ENCODE results near the gene BSPRY.

BSPRY gene

DNA sequence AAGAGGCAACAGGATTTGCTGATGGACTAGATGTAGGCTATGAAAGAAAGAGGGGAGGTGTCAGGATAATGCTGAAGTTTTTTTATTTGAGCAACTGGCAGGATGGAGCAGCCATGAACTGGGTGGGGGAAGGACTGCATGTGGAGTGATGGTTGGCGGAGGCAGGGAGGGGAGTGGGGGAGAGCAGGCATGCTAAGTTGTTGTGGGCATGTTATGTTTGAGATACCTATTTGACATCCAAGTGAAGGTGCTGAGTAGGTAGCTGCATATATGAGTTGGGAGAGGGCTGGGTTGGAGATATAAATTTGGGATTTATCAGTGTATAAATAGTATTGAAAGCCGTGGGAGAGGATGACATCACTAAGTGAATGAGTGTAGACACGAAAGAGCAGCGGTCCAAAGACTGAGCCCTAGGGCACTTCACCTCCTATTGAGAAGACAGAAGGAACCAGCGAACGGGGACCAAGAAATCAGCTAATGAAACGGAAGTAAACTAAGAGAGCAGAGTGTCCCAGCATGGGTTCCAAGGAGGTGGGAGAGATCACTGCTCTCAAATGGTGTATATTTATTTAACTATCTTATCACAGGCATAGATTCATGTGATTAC is 7.4 kb downstream of the BSPRY start:
- no peaks in the 10 kb centered on the region for H3K9me3 ChIP-seq (ENCODE audit: control insufficient read depth, insufficient read depth, low read depth, low read length)
- ChIA-PET CTCF (interaction anchor here (1.0 to 1.1 kb wide), 2 partner anchors 45 to 48 kb away, joined by 4 to 5 read pairs; no protein-coding TSS in a partner anchor), POLR2A (interaction anchor here (0.5 to 1.6 kb wide), 5 partner anchors 11 to 54 kb away, joined by 3 to 7 read pairs (median 4); partner anchors contain the start of genes C9orf43, POLE3 and WDR31)
- no peaks in the 10 kb centered on the region for H3K36me3 ChIP-seq (ENCODE audit: control insufficient read depth in 2 of 2, insufficient read depth in 1 of 2, low read length in 2 of 2)
- no peak overlapping the region for H3K4me3 ChIP-seq (ENCODE audit: low read depth, low read length)
- no peaks in the 10 kb centered on the region for H3K4me1 ChIP-seq (ENCODE audit: control insufficient read depth, insufficient read depth, low read length)
- H3K27ac ChIP-seq (ENCODE audit: extremely low read depth, low read depth, low read length) = no peak overlapping the region
- TF ChIP-seq ZBTB17 (tag by site-specific recombination; IDR thresholded peaks at IDR 0.05) (0 out of 2 replicates have a peak, but pooled peaks have one; percentile 15), ZIC2 (tag by site-specific recombination; IDR thresholded peaks at IDR 0.05) (peak; percentile 77), FEZF1 (tag by site-specific recombination; IDR thresholded peaks at IDR 0.05) (peak; percentile 57; the same call in 1 of the 2 replicates), ZNF629 (tag by site-specific recombination; IDR thresholded peaks at IDR 0.05) (peak; percentile 60), EGR2 (tag by site-specific recombination; IDR thresholded peaks at IDR 0.05; ENCODE audit: low read depth) (0 out of 2 replicates have a peak, but pooled peaks have one; percentile 20), ZFHX2 (tag by site-specific recombination; conservative IDR thresholded peaks at IDR 0.05) (0 out of 2 replicates have a peak, but pooled peaks have one; percentile 35), ZNF624 (tag by site-specific recombination; IDR thresholded peaks at IDR 0.05) (no peak), ZNF623 (tag by site-specific recombination; IDR thresholded peaks at IDR 0.05) (no peak), RBAK (tag by site-specific recombination; IDR thresholded peaks at IDR 0.05) (no peak), ZNF48 (tag by site-specific recombination; IDR thresholded peaks at IDR 0.05) (no peak), ZBTB20 (tag by site-specific recombination; IDR thresholded peaks at IDR 0.05) (no peak), OSR2 (tag by site-specific recombination; IDR thresholded peaks at IDR 0.05) (peak; percentile 11; the same call in 1 of the 2 replicates), GLIS1 (tag by site-specific recombination; IDR thresholded peaks at IDR 0.05) (peak; percentile 63)
- TF ChIP-seq, protein P1, sequence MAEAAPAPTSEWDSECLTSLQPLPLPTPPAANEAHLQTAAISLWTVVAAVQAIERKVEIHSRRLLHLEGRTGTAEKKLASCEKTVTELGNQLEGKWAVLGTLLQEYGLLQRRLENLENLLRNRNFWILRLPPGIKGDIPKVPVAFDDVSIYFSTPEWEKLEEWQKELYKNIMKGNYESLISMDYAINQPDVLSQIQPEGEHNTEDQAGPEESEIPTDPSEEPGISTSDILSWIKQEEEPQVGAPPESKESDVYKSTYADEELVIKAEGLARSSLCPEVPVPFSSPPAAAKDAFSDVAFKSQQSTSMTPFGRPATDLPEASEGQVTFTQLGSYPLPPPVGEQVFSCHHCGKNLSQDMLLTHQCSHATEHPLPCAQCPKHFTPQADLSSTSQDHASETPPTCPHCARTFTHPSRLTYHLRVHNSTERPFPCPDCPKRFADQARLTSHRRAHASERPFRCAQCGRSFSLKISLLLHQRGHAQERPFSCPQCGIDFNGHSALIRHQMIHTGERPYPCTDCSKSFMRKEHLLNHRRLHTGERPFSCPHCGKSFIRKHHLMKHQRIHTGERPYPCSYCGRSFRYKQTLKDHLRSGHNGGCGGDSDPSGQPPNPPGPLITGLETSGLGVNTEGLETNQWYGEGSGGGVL (tag by site-specific recombination; IDR thresholded peaks at IDR 0.05) = peak; percentile 53; the same call in 1 of the 2 replicates
- TF ChIP-seq, protein P2, sequence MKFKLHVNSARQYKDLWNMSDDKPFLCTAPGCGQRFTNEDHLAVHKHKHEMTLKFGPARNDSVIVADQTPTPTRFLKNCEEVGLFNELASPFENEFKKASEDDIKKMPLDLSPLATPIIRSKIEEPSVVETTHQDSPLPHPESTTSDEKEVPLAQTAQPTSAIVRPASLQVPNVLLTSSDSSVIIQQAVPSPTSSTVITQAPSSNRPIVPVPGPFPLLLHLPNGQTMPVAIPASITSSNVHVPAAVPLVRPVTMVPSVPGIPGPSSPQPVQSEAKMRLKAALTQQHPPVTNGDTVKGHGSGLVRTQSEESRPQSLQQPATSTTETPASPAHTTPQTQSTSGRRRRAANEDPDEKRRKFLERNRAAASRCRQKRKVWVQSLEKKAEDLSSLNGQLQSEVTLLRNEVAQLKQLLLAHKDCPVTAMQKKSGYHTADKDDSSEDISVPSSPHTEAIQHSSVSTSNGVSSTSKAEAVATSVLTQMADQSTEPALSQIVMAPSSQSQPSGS (tag by site-specific recombination; IDR thresholded peaks at IDR 0.05; ENCODE audit: low read depth) = 0 out of 2 replicates have a peak, but pooled peaks have one; percentile 10

DNA sequence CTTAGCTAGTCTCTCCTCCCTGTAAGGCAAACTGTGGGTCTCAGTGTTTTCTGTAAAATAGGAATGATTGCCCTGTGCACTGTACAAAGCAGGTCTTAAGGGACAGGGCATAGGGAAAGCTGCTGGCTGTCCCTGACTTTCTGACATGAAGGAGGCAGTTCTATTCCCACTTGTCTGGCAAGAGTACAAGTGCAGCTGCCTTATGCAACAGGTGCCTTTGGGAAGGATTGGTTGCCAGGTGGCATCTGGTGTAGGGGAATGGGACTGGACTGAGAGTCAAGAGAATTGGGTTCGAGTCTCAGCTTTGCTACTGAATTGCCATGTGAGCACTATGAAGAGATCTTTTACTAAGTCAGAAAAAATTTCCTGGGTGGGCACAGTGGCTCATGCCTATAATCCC is 10.0 kb downstream of the BSPRY start:
- Histone ChIP-seq H3K4me1 (ENCODE audit: control insufficient read depth, insufficient read depth, low read length) (no peaks in the 10 kb centered on the region), H3K36me3 (ENCODE audit: control insufficient read depth in 2 of 2, insufficient read depth in 1 of 2, low read length in 2 of 2) (no peaks in the 10 kb centered on the region), H3K4me3 (ENCODE audit: low read depth, low read length) (no peak overlapping the region), H3K27ac (ENCODE audit: extremely low read depth, low read depth, low read length) (no peak overlapping the region), H3K9me3 (ENCODE audit: control insufficient read depth, insufficient read depth, low read depth, low read length) (no peaks in the 10 kb centered on the region)
- ChIA-PET POLR2A (interaction anchor here (0.7 to 1.2 kb wide), 2 partner anchors 17 to 51 kb away, joined by 3 to 4 read pairs; partner anchors contain the start of genes C9orf43, HDHD3 and POLE3), CTCF (interaction anchor here (1.1 kb wide), 1 partner anchor 11 kb away, joined by 3 read pairs; no protein-coding TSS in a partner anchor)
- no peak for TF ChIP-seq ZFP41 (tag by site-specific recombination; IDR thresholded peaks at IDR 0.05; ENCODE audit: borderline replicate concordance)
- peak; percentile 82 for TF ChIP-seq SCRT1 (tag by site-specific recombination; IDR thresholded peaks at IDR 0.05; ENCODE audit: borderline replicate concordance)
- no peak for TF ChIP-seq KLF8 (tag by site-specific recombination; IDR thresholded peaks at IDR 0.05)
- no peak for TF ChIP-seq ZFP69B (tag by site-specific recombination; IDR thresholded peaks at IDR 0.05)
- TF ChIP-seq SCRT2 (tag by site-specific recombination; IDR thresholded peaks at IDR 0.05) = peak; percentile 89
- TF ChIP-seq ZNF24 (tag by site-specific recombination; IDR thresholded peaks at IDR 0.05) = no peak
- no peak for TF ChIP-seq ZEB2 (tag by site-specific recombination; IDR thresholded peaks at IDR 0.05)
- TF ChIP-seq, protein P3, sequence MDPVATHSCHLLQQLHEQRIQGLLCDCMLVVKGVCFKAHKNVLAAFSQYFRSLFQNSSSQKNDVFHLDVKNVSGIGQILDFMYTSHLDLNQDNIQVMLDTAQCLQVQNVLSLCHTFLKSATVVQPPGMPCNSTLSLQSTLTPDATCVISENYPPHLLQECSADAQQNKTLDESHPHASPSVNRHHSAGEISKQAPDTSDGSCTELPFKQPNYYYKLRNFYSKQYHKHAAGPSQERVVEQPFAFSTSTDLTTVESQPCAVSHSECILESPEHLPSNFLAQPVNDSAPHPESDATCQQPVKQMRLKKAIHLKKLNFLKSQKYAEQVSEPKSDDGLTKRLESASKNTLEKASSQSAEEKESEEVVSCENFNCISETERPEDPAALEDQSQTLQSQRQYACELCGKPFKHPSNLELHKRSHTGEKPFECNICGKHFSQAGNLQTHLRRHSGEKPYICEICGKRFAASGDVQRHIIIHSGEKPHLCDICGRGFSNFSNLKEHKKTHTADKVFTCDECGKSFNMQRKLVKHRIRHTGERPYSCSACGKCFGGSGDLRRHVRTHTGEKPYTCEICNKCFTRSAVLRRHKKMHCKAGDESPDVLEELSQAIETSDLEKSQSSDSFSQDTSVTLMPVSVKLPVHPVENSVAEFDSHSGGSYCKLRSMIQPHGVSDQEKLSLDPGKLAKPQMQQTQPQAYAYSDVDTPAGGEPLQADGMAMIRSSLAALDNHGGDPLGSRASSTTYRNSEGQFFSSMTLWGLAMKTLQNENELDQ (tag by site-specific recombination; IDR thresholded peaks at IDR 0.05; ENCODE audit: low read depth) = no peak
